GM12878 (cell line): ENCODE measurements around the gene TBC1D8. TPM values are rescaled to one million over a fixed set of nuclear protein-coding genes. Genes with fewer than 3 reads are reported as not detected.

Experiments used
- ATAC-seq: fragments of 200-7000 bp; cut with Tn5 transposase; 3 replicates; pipeline ENCODE4 v1.9.1; 2020; ENCODE audit warnings: mild to moderate bottlenecking, moderate library complexity
- BruUV-seq: library from RNA; stranded (reverse); fragments of 400-500 nt; replicated peaks from 2 replicates; lab custom pipeline; 2021; lab: Mats Ljungman, UMichigan
- CTCF ChIA-PET: fragments of 300-600 bp; sonication (Branson Sonifier 250); formaldehyde crosslinking; extraction: SDS; loops from one replicate; lab custom pipeline; 2021; ENCODE audit warnings: inconsistent platforms; lab: Yijun Ruan, JAX
- POLR2A ChIA-PET: fragments of 350-600 bp; formaldehyde crosslinking; extraction: SDS; loops from one replicate; lab custom pipeline; 2021; ENCODE audit warnings: inconsistent platforms; lab: Charles Lee
- RAD21 ChIA-PET: fragments of 300-600 bp; sonication (Branson Sonifier 250); formaldehyde crosslinking; loops from one replicate; lab custom pipeline; 2023; ENCODE audit warnings: antibody characterized with exemption; ENCODE audit not compliant: unreplicated experiment; lab: Charles Lee
- SMC1A ChIA-PET: fragments of 300-600 bp; sonication (Branson Sonifier 250); formaldehyde crosslinking; loops from one replicate; lab custom pipeline; 2023; ENCODE audit not compliant: unreplicated experiment, uncharacterized antibody; lab: Charles Lee
- DNase-seq: peaks from one replicate; pipeline ENCODE4 v3.0.0-alpha.2; 2011; ENCODE audit warnings: low read depth, low spot score
- FAIRE-seq: peaks from 3 replicates; lab custom pipeline; 2011; peaks lifted over from hg19 to GRCh38; lab: Jason Lieb, UNC
- H2AFZ ChIP-seq: 2 replicates; pipeline ENCODE4 v1.6.0; 2011; ENCODE audit warnings: low read depth, low read length, control low read depth; ENCODE audit not compliant: control insufficient read depth
- H3K27ac ChIP-seq: 2 replicates; pipeline ENCODE4 v1.5.1; 2011; ENCODE audit warnings: control low read depth; ENCODE audit not compliant: control insufficient read depth, insufficient read depth
- H3K27me3 ChIP-seq, 2 experiments: replicated peaks in 1 of 2; 2 replicates each; pipeline versions ENCODE4 v1.6.0 to v1.6.1; 2011; ENCODE audit warnings: low read length in 1 of 2; ENCODE audit not compliant: control insufficient read depth in 2 of 2, insufficient read depth in 2 of 2
- H3K36me3 ChIP-seq, 2 experiments: 2 replicates each; pipeline ENCODE4 v1.5.1; 2011; ENCODE audit warnings: low read length in 1 of 2; ENCODE audit not compliant: control insufficient read depth in 2 of 2, insufficient read depth in 2 of 2
- H3K4me1 ChIP-seq: 2 replicates; pipeline ENCODE4 v1.6.1; 2011; ENCODE audit warnings: mild to moderate bottlenecking, low read length, moderate library complexity, mixed read lengths; ENCODE audit not compliant: control insufficient read depth, insufficient read depth
- H3K4me2 ChIP-seq: 2 replicates; pipeline ENCODE4 v1.6.0; 2011; ENCODE audit warnings: control low read depth; ENCODE audit not compliant: control insufficient read depth, insufficient read depth
- H3K4me3 ChIP-seq: fragments of 200-600 bp; sonication (generic); 2 replicates; pipeline ENCODE4 v1.5.1; 2016
- H3K79me2 ChIP-seq: 2 replicates; pipeline ENCODE4 v1.6.0; 2011; ENCODE audit warnings: low read length; ENCODE audit not compliant: control insufficient read depth, insufficient read depth
- H3K9ac ChIP-seq: 2 replicates; pipeline ENCODE4 v1.8.0; 2011; ENCODE audit warnings: low read length, control low read depth, mixed read lengths; ENCODE audit not compliant: control insufficient read depth, insufficient read depth
- H3K9me3 ChIP-seq: replicated peaks from 3 replicates; pipeline ENCODE4 v1.5.1; 2011; ENCODE audit warnings: mild to moderate bottlenecking, low read length; ENCODE audit not compliant: control insufficient read depth, insufficient read depth
- H4K20me1 ChIP-seq: 2 replicates; pipeline ENCODE4 v1.6.0; 2011; ENCODE audit not compliant: control insufficient read depth, insufficient read depth
- BRCA1 ChIP-seq: IDR thresholded peaks from 2 replicates; pipeline ENCODE4 v1.6.1; 2011; ENCODE audit warnings: low read depth, low read length, improper control_type of control experiment
- CBFB ChIP-seq: IDR thresholded peaks from 2 replicates; pipeline ENCODE4 v1.6.1; 2016; ENCODE audit warnings: antibody characterized with exemption, low read depth
- CBX3 ChIP-seq: fragments of 200-600 bp; sonication (generic); IDR thresholded peaks from 2 replicates; pipeline ENCODE4 v1.6.1; 2016; ENCODE audit warnings: low read depth, borderline replicate concordance
- CREB1 ChIP-seq: IDR thresholded peaks from 2 replicates; pipeline ENCODE4 v1.6.1; 2012; ENCODE audit warnings: low read depth, mild to moderate bottlenecking, inconsistent platforms
- EGR1 ChIP-seq, 2 experiments: IDR thresholded peaks; 1 replicate in 1 of 2; 2 replicates in 1 of 2; pipeline ENCODE4 v1.6.1; 2011 to 2012; ENCODE audit warnings: low read depth in 2 of 2, low read length in 2 of 2, borderline replicate concordance in 1 of 2, mild to moderate bottlenecking in 1 of 2, moderate library complexity in 1 of 2
- KDM1A ChIP-seq: fragments of 200-600 bp; sonication (generic); IDR thresholded peaks from 2 replicates; pipeline ENCODE4 v1.6.1; 2016; ENCODE audit warnings: borderline replicate concordance
- KLF5 ChIP-seq: fragments of 450-650 bp; IDR thresholded peaks from 2 replicates; pipeline ENCODE4 v1.6.1; 2014; ENCODE audit warnings: mild to moderate bottlenecking; ENCODE audit not compliant: partially characterized antibody
- MEF2A ChIP-seq: IDR thresholded peaks from 2 replicates; pipeline ENCODE4 v1.6.1; 2011; ENCODE audit warnings: low read depth, mild to moderate bottlenecking, low read length, moderate library complexity; ENCODE audit not compliant: insufficient read depth
- MXI1 ChIP-seq: fragments of 150-350 bp; IDR thresholded peaks from 2 replicates; pipeline ENCODE4 v1.6.1; 2011; ENCODE audit warnings: low read depth, mild to moderate bottlenecking, inconsistent platforms, low read length, improper control_type of control experiment
- NR2F1 ChIP-seq: fragments of 450-650 bp; conservative IDR thresholded peaks from 2 replicates; pipeline ENCODE4 v1.6.1; 2017; ENCODE audit warnings: mild to moderate bottlenecking
- PAX5 ChIP-seq: IDR thresholded peaks from 2 replicates; pipeline ENCODE4 v1.6.1; 2011; ENCODE audit warnings: low read depth, low read length, borderline replicate concordance
- POLR2AphosphoS2 ChIP-seq: IDR thresholded peaks from 2 replicates; pipeline ENCODE4 v1.6.1; 2011; ENCODE audit warnings: low read depth, mild to moderate bottlenecking, low read length, improper control_type of control experiment, moderate library complexity
- SRF ChIP-seq, 2 experiments: IDR thresholded peaks; 2 replicates each; pipeline ENCODE4 v1.6.1; 2011; ENCODE audit warnings: low read depth in 2 of 2, low read length in 2 of 2, mild to moderate bottlenecking in 1 of 2, moderate library complexity in 1 of 2
- YBX1 ChIP-seq: fragments of 450-650 bp; IDR thresholded peaks from 2 replicates; pipeline ENCODE4 v1.6.1; 2016; ENCODE audit warnings: antibody characterized with exemption
- ZNF24 ChIP-seq: fragments of 450-650 bp; IDR thresholded peaks from 2 replicates; pipeline ENCODE4 v1.6.1; 2017; ENCODE audit warnings: antibody characterized with exemption, mild to moderate bottlenecking
- WGBS: methylation state at CpG from one replicate; pipeline ENCODE4 v1.1.6; 2016; ENCODE audit warnings: low lambda C conversion rate; ENCODE audit not compliant: insufficient replicate concordance, insufficient coverage; ENCODE audit errors: missing lambda C conversion rate; 5-methylcytosine and 5-hydroxymethylcytosine counted together
- in situ Hi-C: fragments of 300-500 bp; cut with MboI; formaldehyde crosslinking; loops from 9 replicates; pipeline ENCODE4 v1.14.3; 2018; ENCODE audit warnings: mixed read lengths
- intact Hi-C: fragments of 100-400 bp; cut with micrococcal nuclease; formaldehyde crosslinking; loops from one replicate; pipeline ENCODE4 v1.14.2; 2022; ENCODE audit not compliant: unreplicated experiment
- polyA plus RNA-seq, 11 experiments: library from polyadenylated mRNA; depleted of rRNA in 4 of 11; unstranded in 6 of 11; stranded (reverse) in 5 of 11; fragments of >200 nt; fragmentation: Nextera tagmentation in 4 of 11; fragmentation: Illumina TruSeq in 1 of 11; extraction: Ambion mirVana in 4 of 11; extraction: Trizol in 1 of 11; gene quantifications; 1 replicate in 1 of 11; 2 replicates in 10 of 11; pipeline versions ENCODE4 v1.2.1 to v1.2.3, GENCODE V29; 2011 to 2016; ENCODE audit warnings: inconsistent platforms in 2 of 11, missing spikeins in 2 of 11, low read depth in 1 of 11
- total RNA-seq, 4 experiments: library from RNA; depleted of rRNA in 3 of 4; stranded (reverse); fragments of >200 nt in 3 of 4; fragmentation: Illumina TruSeq in 1 of 4; extraction: Trizol in 1 of 4; gene quantifications; 2 replicates each; pipeline versions ENCODE4 v1.2.1 to v1.2.3, GENCODE V29; 2013 to 2021
- TF ChIP-seq, protein P1 (sequence below): fragments of 450-650 bp; IDR thresholded peaks from 2 replicates; pipeline ENCODE4 v1.6.1; 2017; ENCODE audit warnings: antibody characterized with exemption, mild to moderate bottlenecking, moderate library complexity
- TF ChIP-seq, protein P2 (sequence below): IDR thresholded peaks from 2 replicates; pipeline ENCODE4 v1.6.1; 2012; ENCODE audit warnings: low read depth, low read length, improper control_type of control experiment
- TF ChIP-seq, protein P3 (sequence below): IDR thresholded peaks from 2 replicates; pipeline ENCODE4 v1.6.1; 2012; ENCODE audit warnings: improper control_type of control experiment, low read depth, low read length; ENCODE audit not compliant: insufficient replicate concordance

Gene TBC1D8
- total and polyA plus RNA-seq, 10 of the 15 experiments (the other 5 are each of a cell fraction or from before 2014, with no cell fraction given) = 0.80 to 4.9 (median 4.4) TPM

DNA sequence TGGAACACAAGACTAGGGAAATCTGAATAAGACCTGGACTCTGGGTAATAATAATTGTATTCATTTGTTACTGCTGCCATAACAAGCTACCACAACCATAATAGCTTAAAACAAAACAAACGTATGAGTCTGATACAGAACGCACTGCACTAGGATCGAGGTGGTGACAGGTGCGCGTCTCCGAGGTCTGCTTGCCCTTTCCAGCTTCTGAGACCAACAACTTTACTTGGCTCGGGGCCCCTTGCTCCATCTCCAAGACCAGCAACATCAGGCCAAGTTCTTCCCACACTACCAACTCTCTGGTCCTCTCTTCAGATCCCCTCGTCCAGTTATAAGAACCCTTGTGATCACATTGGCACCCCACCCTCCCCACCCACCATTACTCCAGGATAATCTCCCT lies 42.8 kb downstream of the TBC1D8 start:
- H3K36me3 ChIP-seq = no peaks in the 10 kb centered on the region

More for the DNA sequence above, 42.8 kb downstream of the TBC1D8 start:
- DNase-seq (no peak), FAIRE-seq (no peak)
- Histone ChIP-seq H3K79me2 (no peaks in the 10 kb centered on the region; the same call in 1 of the 2 replicates), H4K20me1 (no peaks in the 10 kb centered on the region)
- WGBS = 32% methylated on average over 8 of the region's 8 CpGs
- CTCF ChIA-PET = no interaction called here
- POLR2A ChIA-PET = no interaction called here
- TF ChIP-seq EGR1 (IDR thresholded peaks at IDR 0.05; ENCODE audit: borderline replicate concordance in 1 of 2, low read depth in 2 of 2, low read length in 2 of 2) (no peak), KDM1A (no peak), ZNF24 (no peak), SRF (IDR thresholded peaks at IDR 0.05; ENCODE audit: low read depth in 2 of 2, low read length in 2 of 2) (no peak), KLF5 (no peak), NR2F1 (no peak), PAX5 (no peak), MXI1 (no peak), BRCA1 (no peak), YBX1 (no peak), POLR2AphosphoS2 (no peak), MEF2A (no peak), CBX3 (no peak), CREB1 (no peak), CBFB (no peak)
- TF ChIP-seq, protein P1, sequence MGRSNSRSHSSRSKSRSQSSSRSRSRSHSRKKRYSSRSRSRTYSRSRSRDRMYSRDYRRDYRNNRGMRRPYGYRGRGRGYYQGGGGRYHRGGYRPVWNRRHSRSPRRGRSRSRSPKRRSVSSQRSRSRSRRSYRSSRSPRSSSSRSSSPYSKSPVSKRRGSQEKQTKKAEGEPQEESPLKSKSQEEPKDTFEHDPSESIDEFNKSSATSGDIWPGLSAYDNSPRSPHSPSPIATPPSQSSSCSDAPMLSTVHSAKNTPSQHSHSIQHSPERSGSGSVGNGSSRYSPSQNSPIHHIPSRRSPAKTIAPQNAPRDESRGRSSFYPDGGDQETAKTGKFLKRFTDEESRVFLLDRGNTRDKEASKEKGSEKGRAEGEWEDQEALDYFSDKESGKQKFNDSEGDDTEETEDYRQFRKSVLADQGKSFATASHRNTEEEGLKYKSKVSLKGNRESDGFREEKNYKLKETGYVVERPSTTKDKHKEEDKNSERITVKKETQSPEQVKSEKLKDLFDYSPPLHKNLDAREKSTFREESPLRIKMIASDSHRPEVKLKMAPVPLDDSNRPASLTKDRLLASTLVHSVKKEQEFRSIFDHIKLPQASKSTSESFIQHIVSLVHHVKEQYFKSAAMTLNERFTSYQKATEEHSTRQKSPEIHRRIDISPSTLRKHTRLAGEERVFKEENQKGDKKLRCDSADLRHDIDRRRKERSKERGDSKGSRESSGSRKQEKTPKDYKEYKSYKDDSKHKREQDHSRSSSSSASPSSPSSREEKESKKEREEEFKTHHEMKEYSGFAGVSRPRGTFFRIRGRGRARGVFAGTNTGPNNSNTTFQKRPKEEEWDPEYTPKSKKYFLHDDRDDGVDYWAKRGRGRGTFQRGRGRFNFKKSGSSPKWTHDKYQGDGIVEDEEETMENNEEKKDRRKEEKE = no peak
- TF ChIP-seq, protein P2, sequence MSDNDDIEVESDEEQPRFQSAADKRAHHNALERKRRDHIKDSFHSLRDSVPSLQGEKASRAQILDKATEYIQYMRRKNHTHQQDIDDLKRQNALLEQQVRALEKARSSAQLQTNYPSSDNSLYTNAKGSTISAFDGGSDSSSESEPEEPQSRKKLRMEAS = no peak
- TF ChIP-seq, protein P3, sequence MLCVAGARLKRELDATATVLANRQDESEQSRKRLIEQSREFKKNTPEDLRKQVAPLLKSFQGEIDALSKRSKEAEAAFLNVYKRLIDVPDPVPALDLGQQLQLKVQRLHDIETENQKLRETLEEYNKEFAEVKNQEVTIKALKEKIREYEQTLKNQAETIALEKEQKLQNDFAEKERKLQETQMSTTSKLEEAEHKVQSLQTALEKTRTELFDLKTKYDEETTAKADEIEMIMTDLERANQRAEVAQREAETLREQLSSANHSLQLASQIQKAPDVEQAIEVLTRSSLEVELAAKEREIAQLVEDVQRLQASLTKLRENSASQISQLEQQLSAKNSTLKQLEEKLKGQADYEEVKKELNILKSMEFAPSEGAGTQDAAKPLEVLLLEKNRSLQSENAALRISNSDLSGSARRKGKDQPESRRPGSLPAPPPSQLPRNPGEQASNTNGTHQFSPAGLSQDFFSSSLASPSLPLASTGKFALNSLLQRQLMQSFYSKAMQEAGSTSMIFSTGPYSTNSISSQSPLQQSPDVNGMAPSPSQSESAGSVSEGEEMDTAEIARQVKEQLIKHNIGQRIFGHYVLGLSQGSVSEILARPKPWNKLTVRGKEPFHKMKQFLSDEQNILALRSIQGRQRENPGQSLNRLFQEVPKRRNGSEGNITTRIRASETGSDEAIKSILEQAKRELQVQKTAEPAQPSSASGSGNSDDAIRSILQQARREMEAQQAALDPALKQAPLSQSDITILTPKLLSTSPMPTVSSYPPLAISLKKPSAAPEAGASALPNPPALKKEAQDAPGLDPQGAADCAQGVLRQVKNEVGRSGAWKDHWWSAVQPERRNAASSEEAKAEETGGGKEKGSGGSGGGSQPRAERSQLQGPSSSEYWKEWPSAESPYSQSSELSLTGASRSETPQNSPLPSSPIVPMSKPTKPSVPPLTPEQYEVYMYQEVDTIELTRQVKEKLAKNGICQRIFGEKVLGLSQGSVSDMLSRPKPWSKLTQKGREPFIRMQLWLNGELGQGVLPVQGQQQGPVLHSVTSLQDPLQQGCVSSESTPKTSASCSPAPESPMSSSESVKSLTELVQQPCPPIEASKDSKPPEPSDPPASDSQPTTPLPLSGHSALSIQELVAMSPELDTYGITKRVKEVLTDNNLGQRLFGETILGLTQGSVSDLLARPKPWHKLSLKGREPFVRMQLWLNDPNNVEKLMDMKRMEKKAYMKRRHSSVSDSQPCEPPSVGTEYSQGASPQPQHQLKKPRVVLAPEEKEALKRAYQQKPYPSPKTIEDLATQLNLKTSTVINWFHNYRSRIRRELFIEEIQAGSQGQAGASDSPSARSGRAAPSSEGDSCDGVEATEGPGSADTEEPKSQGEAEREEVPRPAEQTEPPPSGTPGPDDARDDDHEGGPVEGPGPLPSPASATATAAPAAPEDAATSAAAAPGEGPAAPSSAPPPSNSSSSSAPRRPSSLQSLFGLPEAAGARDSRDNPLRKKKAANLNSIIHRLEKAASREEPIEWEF = no peak
- TF ChIP-seq, all 136 proteins: peak for 0
- no peak overlapping the region for H3K4me3 ChIP-seq
- H3K4me2 ChIP-seq = no peak overlapping the region
- no peak overlapping the region for H2AFZ ChIP-seq
- no TSS peak for BruUV-seq
- ChIA-PET RAD21 (no interaction called here), SMC1A (no interaction called here)
- no peaks in the 10 kb centered on the region for H3K9me3 ChIP-seq
- H3K27ac ChIP-seq = no peak overlapping the region
- ATAC-seq = no peak
- in situ Hi-C loops = no loop called here
- H3K4me1 ChIP-seq = peaks cover 5% of the 10 kb centered on the region
- H3K27me3 ChIP-seq = no peaks in the 10 kb centered on the region
- no peak overlapping the region for H3K9ac ChIP-seq
- intact Hi-C loops = no loop called here
